ENCODE results near the gene EIF1AD. TPM values are rescaled to one million over a fixed set of nuclear protein-coding genes. Genes with fewer than 3 reads are reported as not detected.

The EIF1AD gene, protein sequence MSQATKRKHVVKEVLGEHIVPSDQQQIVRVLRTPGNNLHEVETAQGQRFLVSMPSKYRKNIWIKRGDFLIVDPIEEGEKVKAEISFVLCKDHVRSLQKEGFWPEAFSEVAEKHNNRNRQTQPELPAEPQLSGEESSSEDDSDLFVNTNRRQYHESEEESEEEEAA
- total RNA-seq, result 26.8 and 40.8 TPM in 2 replicates

DNA sequence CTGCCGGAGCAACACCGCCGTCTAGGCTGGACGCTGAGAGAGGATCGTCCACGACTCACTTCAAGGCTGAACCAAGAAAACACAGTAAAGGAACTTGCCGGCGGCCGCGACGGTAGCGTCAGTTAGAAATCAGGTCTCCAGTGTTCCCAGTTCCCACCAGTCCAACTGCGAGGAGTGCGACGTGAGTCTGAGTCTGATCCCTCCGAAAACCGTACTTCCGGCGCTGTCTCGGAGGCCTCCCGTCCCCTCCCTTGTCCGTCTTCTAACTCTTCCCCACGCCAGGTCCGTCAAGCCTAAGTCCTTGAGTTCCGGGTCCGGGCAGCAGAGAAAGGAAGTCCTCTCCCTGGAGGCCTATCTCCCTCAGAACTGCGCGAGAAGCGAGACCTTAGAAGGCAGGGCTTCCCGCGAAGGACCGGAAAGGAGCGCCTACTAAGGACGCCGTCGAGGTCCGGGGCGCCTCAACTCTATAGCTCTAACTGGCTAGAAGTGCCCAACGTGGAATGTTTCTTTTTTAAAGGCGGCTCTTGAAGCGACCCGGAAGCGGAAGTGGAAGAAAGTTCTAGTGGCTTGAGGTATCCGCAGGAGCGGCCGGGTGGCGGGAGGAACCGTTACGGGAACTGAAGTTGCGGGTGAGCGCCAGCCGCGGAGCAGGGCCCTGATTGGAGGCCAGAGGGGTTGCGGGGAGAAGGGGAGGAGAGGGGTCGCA, at the start of gene EIF1AD, which contains the start of gene BANF1:
EIF1AD (minus strand) TSS at position 216 of the 706 bp plus-strand sequence. CDS start 1,768 bp downstream, outside the sequence.
BANF1 (plus strand) TSS at position 562 of the 706 bp plus-strand sequence. CDS start 748 bp downstream, outside the sequence.

DNA sequence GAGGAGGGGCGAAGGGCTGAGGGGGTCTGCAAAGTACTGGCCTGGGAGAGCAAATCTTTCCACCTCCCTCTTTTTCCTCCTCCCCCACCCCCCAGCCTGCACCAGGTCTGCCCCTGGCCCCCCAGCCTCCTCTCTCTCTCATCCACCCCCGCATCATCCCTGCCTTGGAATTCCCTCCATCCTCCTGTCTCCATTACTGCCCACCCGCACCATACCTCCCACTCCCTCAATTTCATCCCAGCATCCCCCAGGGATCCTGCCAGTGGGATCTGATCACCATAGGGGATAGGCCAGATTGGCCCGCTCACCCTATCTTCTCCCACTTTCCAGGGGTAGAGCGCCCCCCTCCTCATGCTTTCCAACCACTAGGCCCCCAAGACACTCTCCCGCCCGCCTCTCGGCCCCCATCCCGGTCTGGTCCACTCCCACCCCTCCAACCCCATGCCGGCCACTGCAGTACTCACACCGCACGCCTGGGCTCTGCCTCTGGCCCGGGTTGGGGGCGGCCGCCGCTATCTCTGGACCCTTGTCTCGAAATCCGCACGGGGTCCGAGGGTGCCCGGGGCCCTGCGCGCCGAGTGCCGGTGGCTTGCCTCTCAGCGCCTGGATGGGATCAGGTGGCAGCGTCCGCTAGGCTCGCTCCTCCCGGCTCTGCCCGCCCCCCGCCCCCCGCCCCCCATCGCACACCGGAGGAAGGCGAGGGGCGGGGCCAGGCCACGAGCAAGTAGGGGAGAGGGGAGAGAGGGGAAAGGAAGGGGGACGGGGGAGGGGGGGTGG, 46.8 kb upstream of the EIF1AD start, which contains the start of gene GAL3ST3:
GAL3ST3 (minus strand) TSS at position 615 of the 777 bp plus-strand sequence. CDS start 3,746 bp downstream, outside the sequence.

DNA sequence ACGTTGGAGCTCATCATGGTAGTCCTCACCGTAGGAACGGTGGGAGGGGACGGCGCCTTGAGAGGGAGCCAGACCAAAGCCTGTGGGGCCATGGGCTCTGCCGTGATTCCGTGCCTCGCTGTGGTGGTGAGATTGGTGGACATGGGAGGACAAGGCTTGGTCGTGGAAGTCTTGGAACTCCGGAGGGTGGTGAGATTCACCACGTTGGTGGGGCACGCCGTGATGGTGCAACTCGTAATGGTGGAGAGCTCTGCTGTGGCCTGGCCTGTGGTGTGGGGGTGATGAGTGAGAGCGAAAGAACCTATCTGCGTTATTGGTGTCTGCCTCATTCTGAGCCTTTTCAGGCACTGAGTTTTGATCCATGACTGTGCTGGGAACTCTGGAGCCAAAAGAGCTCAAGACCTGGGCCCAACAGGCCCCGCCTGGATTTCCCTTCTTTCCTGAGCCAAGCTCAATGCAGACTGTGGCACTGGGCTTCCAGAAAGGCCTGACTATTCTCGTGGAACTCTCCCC, 24.1 kb upstream of the EIF1AD start, which contains the start of gene CATSPER1:
CATSPER1 (minus strand) TSS at position 463 of the 513 bp plus-strand sequence; CDS start at position 363, 100 bp downstream.

DNA sequence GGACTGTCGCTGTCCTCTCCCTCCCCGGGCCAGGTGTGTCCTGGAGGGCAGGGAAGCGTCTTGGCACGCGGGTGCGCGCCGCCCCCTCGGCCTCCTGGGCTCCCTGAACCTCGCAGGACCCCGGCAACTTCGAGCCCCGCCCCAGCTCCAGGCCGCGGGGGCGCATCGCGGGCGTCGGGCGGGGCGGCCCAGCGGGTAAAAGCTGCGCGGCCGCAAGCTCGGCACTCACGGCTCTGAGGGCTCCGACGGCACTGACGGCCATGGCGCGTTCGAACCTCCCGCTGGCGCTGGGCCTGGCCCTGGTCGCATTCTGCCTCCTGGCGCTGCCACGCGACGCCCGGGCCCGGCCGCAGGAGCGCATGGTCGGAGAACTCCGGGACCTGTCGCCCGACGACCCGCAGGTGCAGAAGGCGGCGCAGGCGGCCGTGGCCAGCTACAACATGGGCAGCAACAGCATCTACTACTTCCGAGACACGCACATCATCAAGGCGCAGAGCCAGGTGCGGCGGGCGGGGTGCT, 9.9 kb upstream of the EIF1AD start, which contains the start of gene CST6:
CST6 (plus strand) TSS at position 224 of the 519 bp plus-strand sequence; CDS start at position 261, 37 bp downstream.

DNA sequence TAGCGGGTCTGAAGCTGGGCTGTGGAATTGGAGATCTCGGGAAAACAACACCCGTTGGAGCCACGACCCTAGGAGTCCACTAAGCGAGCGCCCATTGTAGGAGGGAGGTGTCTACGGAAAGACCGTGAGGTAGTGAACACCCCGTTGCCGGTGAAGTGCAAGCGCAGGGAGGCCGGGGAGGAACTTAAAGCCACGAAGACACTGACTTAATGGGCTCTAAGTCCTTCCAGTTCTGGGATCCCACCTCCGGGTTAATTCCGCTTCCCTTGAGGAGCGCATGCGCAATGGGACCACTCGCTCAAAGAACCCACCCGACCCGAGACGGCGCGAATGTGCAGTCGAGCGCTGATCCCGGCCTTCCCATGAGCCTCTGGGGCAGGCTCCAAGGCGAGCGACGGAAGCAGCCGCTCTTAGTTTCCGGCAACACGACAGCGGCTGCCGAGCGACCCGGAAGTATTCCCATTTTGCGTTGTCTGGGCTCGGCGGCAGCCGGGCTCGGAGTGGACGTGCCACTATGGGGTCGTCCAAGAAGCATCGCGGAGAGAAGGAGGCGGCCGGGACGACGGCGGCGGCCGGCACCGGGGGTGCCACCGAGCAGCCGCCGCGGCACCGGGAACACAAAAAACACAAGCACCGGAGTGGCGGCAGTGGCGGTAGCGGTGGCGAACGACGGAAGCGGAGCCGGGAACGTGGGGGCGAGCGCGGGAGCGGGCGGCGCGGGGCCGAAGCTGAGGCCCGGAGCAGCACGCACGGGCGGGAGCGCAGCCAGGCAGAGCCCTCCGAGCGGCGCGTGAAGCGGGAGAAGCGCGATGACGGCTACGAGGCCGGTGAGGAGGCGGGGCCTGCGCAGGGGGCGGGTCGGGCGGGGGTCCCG, 40.5 kb downstream of the EIF1AD start, which contains the start of gene SART1:
SART1 (plus strand) TSS at position 468 of the 874 bp plus-strand sequence; CDS start at position 515, 47 bp downstream.

Other genes with a start within 250 kb of the EIF1AD start
- 7.7 and 8.5 TPM in 2 replicates for gene AP5B1, start 221.2 kb downstream of the EIF1AD start, total RNA-seq
- gene OVOL1, start 215.1 kb downstream of the EIF1AD start, total RNA-seq, result under 0.01 TPM in 1 of 2 replicates, not detected in the other
- 0.38 and 2.5 TPM in 2 replicates for gene SNX32, start 168.2 kb downstream of the EIF1AD start, total RNA-seq
- gene CFL1, start 144.0 kb downstream of the EIF1AD start, total RNA-seq, result 677 and 1,304 TPM in 2 replicates
- 45.4 and 48.7 TPM in 2 replicates for gene MUS81, start 141.7 kb downstream of the EIF1AD start, total RNA-seq
- gene EFEMP2, start 129.4 kb downstream of the EIF1AD start, total RNA-seq, result 44.9 and 71.0 TPM in 2 replicates
- gene CTSW, start 122.3 kb downstream of the EIF1AD start, total RNA-seq, result not detected in 2 replicates
- gene FIBP, start 113.7 kb downstream of the EIF1AD start, total RNA-seq, result 128 and 212 TPM in 2 replicates
- 80.3 and 108 TPM in 2 replicates for gene CCDC85B, start 111.5 kb downstream of the EIF1AD start, total RNA-seq
- 17.5 and 28.6 TPM in 2 replicates for gene FOSL1, start 101.8 kb downstream of the EIF1AD start, total RNA-seq
- 17.1 and 21.1 TPM in 2 replicates for gene C11orf68, start 83.1 kb downstream of the EIF1AD start, total RNA-seq
- gene DRAP1, start 82.7 kb downstream of the EIF1AD start, total RNA-seq, result 130 and 436 TPM in 2 replicates
- not detected in 2 replicates for gene TSGA10IP, start 56.7 kb downstream of the EIF1AD start, total RNA-seq
- 28.5 and 63.6 TPM in 2 replicates for gene SART1, start 40.4 kb downstream of the EIF1AD start, total RNA-seq
- 10.7 and 54.1 TPM in 2 replicates for gene BANF1, start 346 bp upstream of the EIF1AD start, total RNA-seq
- gene CST6, start 9.9 kb upstream of the EIF1AD start, total RNA-seq, result 0.38 and 0.56 TPM in 2 replicates
- under 0.01 and 0.19 TPM in 2 replicates for gene CATSPER1, start 24.3 kb upstream of the EIF1AD start, total RNA-seq
- gene GAL3ST3, start 47.0 kb upstream of the EIF1AD start, total RNA-seq, result not detected in 2 replicates
- gene SF3B2, start 50.2 kb upstream of the EIF1AD start, total RNA-seq, result 141 and 205 TPM in 2 replicates
- 21.1 and 33.0 TPM in 2 replicates for gene PACS1, start 68.1 kb upstream of the EIF1AD start, total RNA-seq

All from regular cardiac myocyte (primary cell).